Measurements from ENCODE around the gene ACVRL1.
A peak's percentile ranks its signal among the peaks of the same experiment; 100 is the strongest.

Gene ACVRL1

DNA sequence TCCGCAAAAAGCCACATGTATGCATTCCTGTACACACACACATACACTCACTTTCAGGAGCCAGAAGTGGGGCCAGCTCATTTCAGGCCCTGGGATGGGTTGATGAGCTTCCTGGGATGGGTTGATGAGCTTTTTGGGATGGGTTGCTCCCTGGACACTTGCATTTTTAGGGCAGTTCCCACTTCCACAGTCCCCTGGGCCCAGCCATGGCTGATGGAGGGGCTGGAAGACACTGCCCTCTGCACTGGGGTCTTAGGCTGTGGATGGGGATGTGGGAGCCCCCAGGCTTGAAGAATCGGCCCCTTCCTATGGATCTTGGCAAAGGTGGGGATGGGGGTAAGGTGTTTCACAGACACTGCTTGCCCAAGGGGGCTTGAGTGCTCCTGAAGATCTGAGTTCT lies 12.7 kb downstream of the ACVRL1 start:
- DNase-seq (ENCODE audit: low read depth), result no peak
- no peak overlapping the region for H3K4me3 ChIP-seq (ENCODE audit: low read length)
- TF ChIP-seq, protein P1, sequence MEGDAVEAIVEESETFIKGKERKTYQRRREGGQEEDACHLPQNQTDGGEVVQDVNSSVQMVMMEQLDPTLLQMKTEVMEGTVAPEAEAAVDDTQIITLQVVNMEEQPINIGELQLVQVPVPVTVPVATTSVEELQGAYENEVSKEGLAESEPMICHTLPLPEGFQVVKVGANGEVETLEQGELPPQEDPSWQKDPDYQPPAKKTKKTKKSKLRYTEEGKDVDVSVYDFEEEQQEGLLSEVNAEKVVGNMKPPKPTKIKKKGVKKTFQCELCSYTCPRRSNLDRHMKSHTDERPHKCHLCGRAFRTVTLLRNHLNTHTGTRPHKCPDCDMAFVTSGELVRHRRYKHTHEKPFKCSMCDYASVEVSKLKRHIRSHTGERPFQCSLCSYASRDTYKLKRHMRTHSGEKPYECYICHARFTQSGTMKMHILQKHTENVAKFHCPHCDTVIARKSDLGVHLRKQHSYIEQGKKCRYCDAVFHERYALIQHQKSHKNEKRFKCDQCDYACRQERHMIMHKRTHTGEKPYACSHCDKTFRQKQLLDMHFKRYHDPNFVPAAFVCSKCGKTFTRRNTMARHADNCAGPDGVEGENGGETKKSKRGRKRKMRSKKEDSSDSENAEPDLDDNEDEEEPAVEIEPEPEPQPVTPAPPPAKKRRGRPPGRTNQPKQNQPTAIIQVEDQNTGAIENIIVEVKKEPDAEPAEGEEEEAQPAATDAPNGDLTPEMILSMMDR (conservative IDR thresholded peaks at IDR 0.05; ENCODE audit: low read length), result no peak

DNA sequence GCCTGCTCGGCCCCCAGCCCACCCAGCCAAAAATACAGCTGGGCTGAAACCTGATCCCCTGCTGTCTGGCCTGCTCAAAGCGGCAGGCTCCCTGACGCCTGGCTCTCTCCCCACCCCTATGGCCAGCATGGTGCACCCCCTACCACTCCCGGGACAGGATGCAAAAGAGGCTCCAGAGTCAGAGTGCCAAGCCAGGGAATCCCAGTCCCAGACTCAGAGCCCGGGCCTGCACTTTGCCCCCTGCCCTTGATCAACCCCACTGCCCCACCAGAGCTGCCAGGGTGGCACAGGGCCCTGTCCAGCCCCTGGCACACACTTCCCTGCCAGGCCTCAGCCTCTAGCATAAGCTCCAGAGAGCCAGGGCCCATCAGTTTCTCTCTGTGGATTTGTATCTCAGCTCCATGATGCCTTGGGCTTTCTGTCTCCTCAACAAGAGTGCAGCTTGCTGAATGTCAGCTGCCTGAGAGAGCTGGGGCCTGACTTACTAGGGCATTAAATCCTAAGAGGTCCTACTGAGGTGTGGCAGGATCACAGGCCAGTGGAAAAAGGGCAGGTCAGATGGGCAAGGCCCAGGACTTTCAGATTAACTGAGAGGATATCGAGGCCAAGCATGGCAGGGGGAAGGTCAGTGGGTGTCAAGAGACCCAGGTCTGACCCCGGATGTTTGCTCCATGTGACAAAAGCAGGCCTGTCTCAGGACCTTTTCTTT lies 13.9 kb downstream of the ACVRL1 start:
- no peak overlapping the region for H3K4me3 ChIP-seq (ENCODE audit: low read length)
- TF ChIP-seq, protein P1 (conservative IDR thresholded peaks at IDR 0.05; ENCODE audit: low read length), result no peak
- no peak for DNase-seq (ENCODE audit: low read depth)

DNA sequence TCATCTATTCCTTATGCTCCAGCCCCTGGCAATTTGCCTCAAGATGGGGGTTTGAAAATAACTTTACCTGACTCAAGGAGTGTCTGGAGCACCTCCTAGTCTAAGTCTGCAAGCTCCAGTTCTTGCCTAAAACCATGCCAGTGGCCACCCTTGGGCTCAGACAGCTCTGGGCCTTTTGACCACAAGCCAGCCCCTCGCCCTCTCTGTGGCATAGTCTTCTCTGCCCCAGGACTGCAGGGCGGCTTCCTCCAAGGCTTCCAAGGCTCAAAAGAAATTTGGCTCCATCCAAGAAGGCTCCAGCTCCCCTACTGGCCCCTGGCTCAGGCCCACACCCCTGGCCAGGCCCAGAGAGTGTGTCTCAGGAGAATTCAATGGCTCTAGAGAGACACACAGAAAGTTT lies 14.8 kb downstream of the ACVRL1 start:
- DNase-seq (ENCODE audit: low read depth), result no peak
- H3K4me3 ChIP-seq (ENCODE audit: low read length), result no peak overlapping the region
- TF ChIP-seq, protein P1 (conservative IDR thresholded peaks at IDR 0.05; ENCODE audit: low read length), result no peak

DNA sequence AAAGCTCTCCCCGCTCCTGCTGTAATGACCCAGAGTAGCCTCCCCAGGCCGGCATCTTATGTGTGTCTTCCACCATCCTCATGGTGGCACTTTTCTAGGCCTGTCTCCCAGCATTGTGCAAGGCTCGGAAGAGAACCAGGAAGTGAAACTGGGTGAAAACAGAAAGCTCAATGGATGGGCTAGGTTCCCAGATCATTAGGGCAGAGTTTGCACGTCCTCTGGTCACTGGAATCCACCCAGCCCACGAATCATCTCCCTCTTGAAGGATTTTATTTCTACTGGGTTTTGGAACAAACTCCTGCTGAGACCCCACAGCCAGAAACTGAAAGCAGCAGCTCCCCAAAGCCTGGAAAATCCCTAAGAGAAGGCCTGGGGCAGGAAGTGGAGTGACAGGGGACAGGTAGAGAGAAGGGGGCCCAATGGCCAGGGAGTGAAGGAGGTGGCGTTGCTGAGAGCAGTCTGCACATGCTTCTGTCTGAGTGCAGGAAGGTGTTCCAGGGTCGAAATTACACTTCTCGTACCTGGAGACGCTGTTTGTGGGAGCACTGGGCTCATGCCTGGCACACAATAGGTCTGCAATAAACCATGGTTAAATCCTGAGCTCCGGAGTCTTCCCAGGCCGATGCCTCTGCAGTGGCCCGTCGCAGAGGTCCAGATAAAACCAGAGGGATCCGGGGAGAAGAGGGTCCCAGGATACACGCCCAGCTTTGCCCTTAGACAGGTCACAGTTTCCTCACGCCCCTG lies 15.6 kb downstream of the ACVRL1 start:
- no peak overlapping the region for H3K4me3 ChIP-seq (ENCODE audit: low read length)
- TF ChIP-seq, protein P1 (conservative IDR thresholded peaks at IDR 0.05; ENCODE audit: low read length), result peak; percentile 23; the same call in 1 of the 2 replicates
- DNase-seq (ENCODE audit: low read depth), result peak; percentile 89

DNA sequence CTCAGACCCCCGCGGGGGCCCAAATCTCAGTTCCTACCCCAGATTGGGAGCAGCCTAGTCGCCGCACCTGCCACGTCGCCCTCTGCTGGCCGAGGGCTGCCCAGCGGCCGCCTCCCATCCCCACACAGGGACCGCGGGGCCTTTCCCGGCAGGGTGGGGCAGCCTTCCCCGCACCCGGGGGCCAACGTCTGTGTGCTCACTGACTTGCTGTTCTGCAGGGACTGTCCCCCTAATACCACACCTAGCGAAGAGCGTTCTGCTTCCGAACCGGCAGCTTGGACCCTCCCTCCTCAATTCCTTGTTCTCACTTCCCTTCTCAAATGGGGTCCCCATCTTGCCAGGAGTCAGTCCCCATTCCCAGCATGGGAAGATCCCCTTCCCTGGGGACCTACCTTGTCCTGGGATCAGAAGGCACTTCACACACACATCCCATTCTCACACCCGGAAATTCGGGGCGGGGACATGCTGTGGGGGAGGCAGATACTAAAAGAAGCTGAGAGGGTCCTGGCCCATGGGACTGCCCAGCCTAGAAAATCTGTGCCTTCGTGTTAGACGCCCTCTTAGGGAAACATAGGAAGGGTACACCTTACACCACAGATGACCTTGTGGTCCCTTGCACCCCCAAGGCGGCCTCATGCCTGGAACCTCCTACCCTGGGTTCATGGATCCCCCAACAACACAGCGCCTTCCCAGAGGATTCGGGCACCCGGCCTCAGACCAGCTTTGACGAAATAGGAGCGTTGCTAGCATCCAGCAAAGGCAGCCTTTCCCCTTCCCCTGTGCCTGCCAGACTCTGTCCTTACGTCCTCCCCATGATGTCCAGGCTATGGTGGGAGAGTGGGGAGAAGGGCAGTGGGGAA lies 16.4 kb downstream of the ACVRL1 start:
- TF ChIP-seq, protein P1 (conservative IDR thresholded peaks at IDR 0.05; ENCODE audit: low read length), result peak; percentile 72
- DNase-seq (ENCODE audit: low read depth), result peak; percentile 29
- H3K4me3 ChIP-seq (ENCODE audit: low read length), result peak overlapping the region; percentile 20; the same call in 1 of the 2 replicates

DNA sequence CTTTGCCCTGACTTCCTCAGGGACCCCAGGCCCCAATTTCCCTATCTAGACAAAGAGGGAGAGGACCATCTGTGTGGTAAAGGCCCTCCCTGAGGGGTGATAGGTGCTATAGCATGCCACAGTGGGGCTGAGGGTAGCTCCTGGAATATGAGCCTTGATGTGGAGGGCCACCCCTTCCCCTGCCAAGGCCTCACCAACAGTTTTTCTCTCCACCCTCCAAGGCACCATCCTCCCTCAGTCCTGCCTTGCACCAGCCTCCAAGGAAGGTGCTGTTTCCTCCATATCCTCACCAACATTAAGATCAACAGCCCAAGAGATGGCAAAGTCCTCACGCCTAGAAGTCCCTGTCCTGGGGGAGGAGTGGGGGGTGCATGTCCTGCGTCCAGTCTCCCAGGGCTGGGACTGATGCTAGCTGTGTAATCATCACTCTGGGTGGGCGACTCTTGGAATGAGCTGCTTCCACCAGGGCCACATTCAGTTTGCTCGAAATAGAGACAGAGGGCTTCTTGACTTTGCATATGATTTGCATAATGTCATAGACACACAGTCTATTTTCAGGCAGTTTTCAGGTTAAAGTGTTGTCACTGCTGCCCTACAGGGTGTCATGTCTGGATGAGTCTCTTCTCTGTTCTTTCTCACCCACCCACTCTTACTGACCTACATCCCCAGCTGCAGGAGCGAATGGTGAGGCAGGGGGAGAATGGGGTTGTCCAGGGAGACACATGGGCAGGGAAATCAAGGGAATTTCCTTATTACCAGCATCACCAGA lies 17.4 kb downstream of the ACVRL1 start:
- no peak overlapping the region for H3K4me3 ChIP-seq (ENCODE audit: low read length)
- no peak for DNase-seq (ENCODE audit: low read depth)
- TF ChIP-seq, protein P1 (conservative IDR thresholded peaks at IDR 0.05; ENCODE audit: low read length), result no peak
